Measurements from ENCODE around the gene ZBTB20.

Gene ZBTB20

DNA sequence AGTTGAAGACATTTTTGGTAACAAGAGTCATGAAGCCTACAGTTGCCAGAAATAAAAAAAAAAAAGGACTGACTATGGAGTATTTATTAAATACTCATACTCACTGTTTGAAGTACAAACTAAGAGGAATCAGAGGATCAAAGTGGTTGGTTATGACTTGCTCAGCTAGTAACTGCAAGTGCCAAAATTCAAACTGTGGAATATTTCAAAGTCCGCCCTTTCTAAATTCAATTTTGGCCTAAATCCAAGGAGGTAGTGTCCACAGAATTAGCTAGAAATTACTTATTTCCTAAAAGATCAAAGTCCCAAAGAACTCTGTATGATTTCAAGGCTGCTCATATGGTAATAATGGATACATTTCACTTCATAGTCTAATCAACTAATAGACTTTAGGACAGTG lies 274.5 kb downstream of the ZBTB20 start:
- no peak overlapping the region for H2AFZ ChIP-seq (ENCODE audit: low read depth, low read length, severe bottlenecking)
- H3K4me3 ChIP-seq (ENCODE audit: insufficient read depth, low read length, poor library complexity, severe bottlenecking) = no peak overlapping the region
- H3K9me3 ChIP-seq (ENCODE audit: insufficient read depth, low read length) = no peaks in the 10 kb centered on the region
- no peaks in the 10 kb centered on the region for H3F3A ChIP-seq (ENCODE audit: insufficient read depth)
- no peak for TF ChIP-seq EZH2phosphoT487 (conservative IDR thresholded peaks at IDR 0.05; ENCODE audit: low read length)
- TF ChIP-seq, protein P1, sequence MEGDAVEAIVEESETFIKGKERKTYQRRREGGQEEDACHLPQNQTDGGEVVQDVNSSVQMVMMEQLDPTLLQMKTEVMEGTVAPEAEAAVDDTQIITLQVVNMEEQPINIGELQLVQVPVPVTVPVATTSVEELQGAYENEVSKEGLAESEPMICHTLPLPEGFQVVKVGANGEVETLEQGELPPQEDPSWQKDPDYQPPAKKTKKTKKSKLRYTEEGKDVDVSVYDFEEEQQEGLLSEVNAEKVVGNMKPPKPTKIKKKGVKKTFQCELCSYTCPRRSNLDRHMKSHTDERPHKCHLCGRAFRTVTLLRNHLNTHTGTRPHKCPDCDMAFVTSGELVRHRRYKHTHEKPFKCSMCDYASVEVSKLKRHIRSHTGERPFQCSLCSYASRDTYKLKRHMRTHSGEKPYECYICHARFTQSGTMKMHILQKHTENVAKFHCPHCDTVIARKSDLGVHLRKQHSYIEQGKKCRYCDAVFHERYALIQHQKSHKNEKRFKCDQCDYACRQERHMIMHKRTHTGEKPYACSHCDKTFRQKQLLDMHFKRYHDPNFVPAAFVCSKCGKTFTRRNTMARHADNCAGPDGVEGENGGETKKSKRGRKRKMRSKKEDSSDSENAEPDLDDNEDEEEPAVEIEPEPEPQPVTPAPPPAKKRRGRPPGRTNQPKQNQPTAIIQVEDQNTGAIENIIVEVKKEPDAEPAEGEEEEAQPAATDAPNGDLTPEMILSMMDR (IDR thresholded peaks at IDR 0.05; ENCODE audit: insufficient read depth, low read length, poor library complexity, severe bottlenecking) = no peak
- H4K20me1 ChIP-seq (ENCODE audit: low read depth, low read length) = no peaks in the 10 kb centered on the region
- H3K36me3 ChIP-seq (ENCODE audit: low read length) = no peaks in the 10 kb centered on the region
- H3K27me3 ChIP-seq (ENCODE audit: low read length) = no peaks in the 10 kb centered on the region
- no peaks in the 10 kb centered on the region for H3K79me2 ChIP-seq (ENCODE audit: insufficient read depth, low read length)
- H3K9ac ChIP-seq (ENCODE audit: low read length) = no peak overlapping the region
- no peak overlapping the region for H3K27ac ChIP-seq (ENCODE audit: low read depth, low read length)
- no peak overlapping the region for H3K4me2 ChIP-seq (ENCODE audit: low read depth, low read length, poor library complexity, severe bottlenecking)
- no peaks in the 10 kb centered on the region for H3K9me2 ChIP-seq (replicated peaks; ENCODE audit: insufficient read depth, low read length)

DNA sequence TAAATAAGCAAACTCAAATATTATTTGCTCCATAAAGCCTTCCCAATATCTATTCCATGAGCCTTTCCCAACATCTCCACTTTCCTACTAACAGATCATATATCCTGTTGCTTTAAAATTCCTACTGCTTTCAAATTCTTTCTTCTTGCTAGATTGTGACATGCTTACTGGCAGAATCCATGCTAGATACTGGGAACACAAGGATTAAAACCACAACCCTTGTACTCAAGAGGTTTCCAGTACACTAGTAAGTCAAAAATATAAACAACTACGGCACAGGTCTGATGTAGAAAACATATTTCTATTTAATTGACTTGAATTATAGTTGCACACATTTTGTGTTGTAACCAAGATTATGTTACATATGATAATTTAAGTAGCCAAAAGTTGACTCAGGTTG lies 275.0 kb downstream of the ZBTB20 start:
- no peaks in the 10 kb centered on the region for H3K27me3 ChIP-seq (ENCODE audit: low read length)
- H3K27ac ChIP-seq (ENCODE audit: low read depth, low read length) = no peak overlapping the region
- TF ChIP-seq, protein P1 (IDR thresholded peaks at IDR 0.05; ENCODE audit: insufficient read depth, low read length, poor library complexity, severe bottlenecking) = no peak
- no peak for TF ChIP-seq EZH2phosphoT487 (conservative IDR thresholded peaks at IDR 0.05; ENCODE audit: low read length)
- H3K9ac ChIP-seq (ENCODE audit: low read length) = no peak overlapping the region
- no peaks in the 10 kb centered on the region for H3K9me2 ChIP-seq (replicated peaks; ENCODE audit: insufficient read depth, low read length)
- no peaks in the 10 kb centered on the region for H3K36me3 ChIP-seq (ENCODE audit: low read length)
- H4K20me1 ChIP-seq (ENCODE audit: low read depth, low read length) = no peaks in the 10 kb centered on the region
- H3F3A ChIP-seq (ENCODE audit: insufficient read depth) = no peaks in the 10 kb centered on the region
- H3K9me3 ChIP-seq (ENCODE audit: insufficient read depth, low read length) = no peaks in the 10 kb centered on the region
- no peak overlapping the region for H3K4me2 ChIP-seq (ENCODE audit: low read depth, low read length, poor library complexity, severe bottlenecking)
- H2AFZ ChIP-seq (ENCODE audit: low read depth, low read length, severe bottlenecking) = no peak overlapping the region
- no peak overlapping the region for H3K4me3 ChIP-seq (ENCODE audit: insufficient read depth, low read length, poor library complexity, severe bottlenecking)
- H3K79me2 ChIP-seq (ENCODE audit: insufficient read depth, low read length) = no peaks in the 10 kb centered on the region

DNA sequence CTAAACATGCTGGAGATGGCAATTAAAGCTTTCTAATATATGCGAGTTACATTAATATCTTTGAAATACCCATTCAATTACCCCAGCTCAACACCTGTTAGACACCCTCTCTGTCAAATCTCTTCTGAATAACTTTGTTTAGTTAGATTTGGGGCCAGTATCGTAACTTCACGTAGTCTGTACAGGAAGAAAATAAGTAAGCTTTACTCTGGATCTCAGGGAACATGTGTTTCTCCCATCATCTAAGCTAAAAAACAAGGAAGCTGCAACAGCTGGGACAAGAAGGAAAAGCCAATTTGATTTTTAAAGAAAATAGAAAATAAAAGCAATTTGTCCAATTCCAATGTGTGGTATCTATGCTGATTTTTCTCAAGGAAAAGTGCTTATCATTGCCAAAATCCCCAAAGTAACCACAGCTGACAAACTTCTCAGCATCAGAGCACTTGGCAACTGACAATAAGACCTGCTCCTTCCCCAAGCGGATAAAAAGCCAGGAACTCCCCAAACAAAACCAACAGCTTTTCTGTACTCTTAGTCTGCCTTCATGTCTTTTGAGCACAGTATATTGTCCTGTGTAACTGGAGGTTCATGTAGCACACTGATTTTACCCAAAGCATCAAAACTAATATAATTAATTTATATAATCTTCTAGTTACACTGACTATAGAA lies 279.1 kb downstream of the ZBTB20 start:
- no peaks in the 10 kb centered on the region for H4K20me1 ChIP-seq (ENCODE audit: low read depth, low read length)
- no peak overlapping the region for H3K4me2 ChIP-seq (ENCODE audit: low read depth, low read length, poor library complexity, severe bottlenecking)
- H3K79me2 ChIP-seq (ENCODE audit: insufficient read depth, low read length) = no peaks in the 10 kb centered on the region
- H3K36me3 ChIP-seq (ENCODE audit: low read length) = no peaks in the 10 kb centered on the region
- H2AFZ ChIP-seq (ENCODE audit: low read depth, low read length, severe bottlenecking) = no peak overlapping the region
- TF ChIP-seq, protein P1 (IDR thresholded peaks at IDR 0.05; ENCODE audit: insufficient read depth, low read length, poor library complexity, severe bottlenecking) = no peak
- TF ChIP-seq EZH2phosphoT487 (conservative IDR thresholded peaks at IDR 0.05; ENCODE audit: low read length) = no peak
- H3K27me3 ChIP-seq (ENCODE audit: low read length) = no peaks in the 10 kb centered on the region
- H3K9me3 ChIP-seq (ENCODE audit: insufficient read depth, low read length) = no peaks in the 10 kb centered on the region
- H3K9me2 ChIP-seq (replicated peaks; ENCODE audit: insufficient read depth, low read length) = no peaks in the 10 kb centered on the region
- H3K9ac ChIP-seq (ENCODE audit: low read length) = no peak overlapping the region
- no peaks in the 10 kb centered on the region for H3F3A ChIP-seq (ENCODE audit: insufficient read depth)
- H3K4me3 ChIP-seq (ENCODE audit: insufficient read depth, low read length, poor library complexity, severe bottlenecking) = no peak overlapping the region
- no peak overlapping the region for H3K27ac ChIP-seq (ENCODE audit: low read depth, low read length)

Data from SU-DHL-6 (cell line).